ENCODE data around the gene SORCS2.

SORCS2 gene

DNA sequence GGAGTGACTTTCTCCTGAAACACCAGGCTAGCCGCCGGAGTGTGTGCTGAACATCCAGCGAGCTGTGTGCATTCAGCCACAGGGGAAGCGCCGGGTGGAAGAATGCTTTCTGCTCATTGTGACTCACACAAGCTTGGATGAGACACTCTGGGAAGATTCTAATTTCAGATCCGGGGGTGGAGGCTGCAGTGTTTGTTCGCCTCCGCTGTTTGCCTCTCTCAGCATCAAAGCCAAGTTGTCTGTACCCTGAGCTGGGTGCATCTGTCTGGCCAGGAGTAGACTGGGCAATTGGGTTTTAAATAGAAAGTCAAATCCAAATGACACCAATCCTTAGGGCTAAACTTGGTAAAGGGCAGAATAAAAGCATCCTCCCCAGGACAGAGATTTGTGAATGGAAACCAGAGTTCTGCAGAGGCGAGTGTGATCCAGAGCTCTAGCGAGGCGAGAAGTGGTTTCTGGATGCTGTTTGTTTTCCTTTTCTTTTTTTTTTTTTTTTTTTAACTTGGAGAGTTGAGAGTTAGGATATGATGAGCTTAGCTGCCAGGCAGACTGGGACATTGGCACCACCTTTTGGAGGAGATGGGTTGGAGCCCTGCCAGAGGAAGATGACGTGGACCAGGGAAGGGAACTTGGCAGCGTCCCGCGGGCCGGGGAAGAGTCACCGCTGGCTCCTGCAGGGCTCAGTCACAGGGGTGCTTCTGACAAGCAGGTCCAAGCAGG, 438.4 kb downstream of the SORCS2 start:
- no peak for DNase-seq

DNA sequence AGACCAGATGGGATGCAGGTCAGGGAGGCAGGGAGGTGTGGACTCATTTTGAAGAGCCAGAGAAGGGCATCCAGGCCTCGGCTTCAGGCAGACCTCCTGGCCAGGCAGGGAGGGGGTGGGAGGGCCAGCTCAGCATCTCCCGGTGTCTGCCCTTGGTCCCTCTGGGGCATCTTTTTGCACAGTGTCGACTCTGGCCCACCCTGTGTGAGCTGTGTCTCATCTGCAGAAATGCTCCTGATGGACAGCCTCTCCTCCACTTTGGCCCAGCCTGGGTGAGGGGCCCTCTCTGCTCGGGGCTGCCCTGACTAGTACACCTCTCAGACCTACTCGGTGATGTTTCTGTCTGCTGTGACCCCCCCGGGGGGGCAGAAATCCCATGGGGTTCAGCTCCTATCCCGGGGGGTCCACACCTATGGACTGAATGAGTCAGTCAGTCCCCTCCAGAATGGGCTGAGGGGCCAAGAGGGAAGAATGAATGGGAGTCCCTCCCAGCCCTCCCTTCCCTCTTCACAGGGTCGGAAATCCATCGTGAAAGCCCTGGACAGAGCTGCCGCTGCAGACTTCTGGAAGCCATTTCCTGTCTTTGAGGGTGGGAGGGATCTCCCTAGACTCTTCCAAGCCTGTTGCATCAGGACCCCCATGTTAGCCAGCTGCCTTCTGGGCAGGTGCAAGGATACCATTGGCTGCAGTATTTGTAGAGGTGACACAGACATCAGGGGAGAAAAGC, 439.1 kb downstream of the SORCS2 start:
- DNase-seq: no peak

DNA sequence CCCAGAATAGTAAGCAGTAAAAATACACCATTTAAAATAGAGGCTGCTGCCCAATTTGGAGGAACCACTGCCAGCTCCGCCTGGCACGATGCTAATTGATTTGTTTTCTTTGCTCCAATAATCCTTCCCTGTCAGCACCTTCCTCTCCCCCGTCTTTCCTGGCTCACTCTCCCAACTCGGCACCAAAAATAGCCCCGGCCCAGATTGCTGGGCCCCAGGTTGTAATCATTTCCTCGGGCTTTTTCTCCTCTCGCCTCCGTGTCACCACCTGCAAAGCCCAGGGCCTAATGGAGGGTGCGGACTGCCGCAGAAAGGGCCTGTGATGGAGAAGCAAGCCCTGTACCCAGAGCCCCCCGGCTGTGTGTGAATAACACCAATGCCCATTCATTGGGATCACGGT, 440.0 kb downstream of the SORCS2 start:
- no peak for DNase-seq

DNA sequence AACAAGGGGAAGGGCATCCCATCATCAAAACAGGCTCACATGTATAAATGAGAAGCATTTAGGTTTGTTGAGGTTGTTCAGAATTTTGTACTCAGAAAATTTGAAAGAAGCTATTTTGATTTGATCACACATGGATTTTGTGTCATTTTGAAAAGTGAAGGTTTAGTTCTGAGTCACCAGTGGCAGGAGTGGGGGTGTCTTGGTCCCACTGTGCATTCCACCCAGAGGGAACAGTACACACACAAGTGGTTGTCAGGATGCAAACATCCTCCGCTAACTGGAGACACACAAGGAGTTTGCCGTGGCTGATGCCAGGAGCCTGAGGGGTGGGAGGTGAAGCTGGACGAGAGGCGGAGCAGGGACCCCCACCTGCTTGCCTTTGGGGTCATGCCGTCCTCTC, 440.6 kb downstream of the SORCS2 start:
- no peak for DNase-seq

DNA sequence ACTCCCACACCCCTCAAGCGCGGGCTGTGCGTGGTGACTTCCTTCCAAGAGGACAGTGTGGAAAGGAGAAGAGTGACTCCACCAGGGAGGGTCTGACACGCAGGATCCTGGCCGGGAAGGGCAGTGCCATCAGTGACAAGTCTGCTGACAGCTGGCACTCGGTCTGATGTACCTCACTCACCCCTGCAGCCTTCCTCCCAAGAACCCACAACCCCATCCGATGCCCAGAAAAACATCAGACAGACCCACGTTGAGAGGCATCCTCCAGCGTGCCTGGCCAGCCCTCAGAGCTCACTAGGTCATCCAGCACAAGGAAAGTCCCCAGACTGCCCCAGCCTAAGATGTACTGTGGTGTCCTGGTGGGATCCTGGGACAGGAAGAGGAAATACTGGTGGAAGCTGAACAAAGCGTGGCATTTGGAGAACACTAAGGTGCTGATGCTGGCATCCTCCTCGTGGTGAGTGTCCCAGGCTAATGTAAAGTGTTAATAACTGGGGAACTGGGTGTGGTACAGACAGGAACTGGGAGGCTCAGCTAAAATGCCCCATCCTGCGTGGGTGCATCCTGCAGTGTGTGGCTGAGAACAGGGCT, 442.4 kb downstream of the SORCS2 start:
- DNase-seq: no peak

DNA sequence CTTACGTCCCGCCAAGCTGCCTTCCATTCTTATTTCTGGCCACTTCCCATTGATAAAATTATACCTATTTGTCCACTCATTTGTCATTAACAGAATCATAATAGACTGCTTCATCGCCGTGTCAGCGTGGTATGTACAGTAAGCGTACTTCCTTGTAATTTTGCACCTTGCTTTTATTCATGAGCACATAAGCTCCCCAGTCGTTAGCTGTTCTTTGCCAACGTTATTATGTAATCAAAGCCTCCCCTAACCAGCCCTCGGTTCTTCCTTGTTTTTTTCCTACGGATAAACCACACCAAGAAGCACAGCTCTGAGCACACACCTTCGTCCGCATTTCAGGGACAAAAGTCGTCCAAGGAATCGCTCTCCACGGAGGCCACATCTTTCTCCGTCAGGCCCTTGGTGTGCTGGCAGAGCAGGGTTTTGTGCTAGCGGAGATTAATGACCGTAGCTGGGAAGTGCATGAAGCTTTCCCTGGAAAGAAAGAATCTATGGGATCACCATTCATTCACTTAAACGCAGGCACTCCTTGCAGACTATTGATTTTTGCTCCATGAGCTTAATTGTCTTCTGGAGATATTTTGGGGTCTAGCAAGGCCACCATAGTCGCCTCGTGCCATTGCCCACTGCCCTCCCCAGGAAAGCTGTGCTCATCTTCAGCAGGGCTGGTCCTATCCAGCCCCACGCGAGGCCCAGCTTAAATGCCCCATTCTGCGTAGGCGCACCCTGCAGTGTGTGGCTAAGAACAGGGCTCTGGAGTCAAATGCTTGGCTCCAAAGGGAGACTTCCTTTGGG, 443.3 kb downstream of the SORCS2 start:
- no peak for DNase-seq

DNA sequence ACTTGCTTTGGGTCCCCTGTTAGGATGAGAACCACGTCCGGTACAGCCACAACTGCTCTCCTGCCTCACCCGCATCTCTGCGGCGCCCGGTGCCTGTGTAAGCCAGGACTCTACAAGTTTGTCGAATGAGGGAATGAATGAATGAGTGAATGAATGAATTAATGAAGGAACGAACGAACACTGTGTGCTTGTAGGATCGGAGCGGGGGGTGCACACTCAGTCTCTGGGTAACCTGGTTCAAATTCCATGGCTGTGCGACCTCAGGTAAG, 443.8 kb downstream of the SORCS2 start:
- no peak for DNase-seq

DNA sequence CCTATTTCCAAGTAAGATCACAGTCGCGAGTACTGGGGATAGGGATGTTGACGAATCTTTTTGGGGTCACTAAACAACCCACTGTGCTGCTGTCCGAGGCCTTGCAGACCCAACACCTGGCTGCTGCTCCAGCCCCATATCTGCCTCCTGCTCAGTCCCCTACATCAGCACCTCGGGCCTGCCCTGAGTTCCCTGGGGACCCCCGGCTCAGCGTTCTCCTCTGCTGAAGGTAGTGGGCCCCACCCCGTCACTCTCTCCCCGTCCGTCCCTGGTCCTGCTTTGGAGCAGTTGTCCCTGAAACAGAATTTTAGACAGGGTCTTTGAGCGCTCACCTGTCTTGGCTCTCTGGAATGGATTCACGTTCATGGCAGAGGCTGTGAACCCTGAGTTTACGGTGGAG, 444.8 kb downstream of the SORCS2 start:
- DNase-seq: no peak

DNA sequence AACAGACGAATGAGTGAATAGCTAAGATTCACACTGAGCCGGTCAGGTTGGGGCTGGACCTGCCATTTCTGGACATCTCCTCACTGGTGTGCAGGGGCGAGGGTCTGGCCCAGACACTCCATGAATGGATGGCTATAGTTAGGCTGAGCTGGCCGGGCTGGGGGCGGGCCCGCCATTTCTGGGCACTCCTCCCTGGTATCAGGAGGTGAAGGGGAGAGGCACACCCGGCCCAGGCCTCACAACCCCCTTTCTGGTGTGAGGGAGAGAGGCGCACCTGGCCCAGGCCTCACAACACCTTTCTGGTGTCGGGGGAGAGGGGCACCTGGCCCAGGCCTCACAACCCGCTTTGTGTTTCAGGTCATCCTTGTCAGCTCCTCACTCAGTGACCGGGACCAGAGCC, 445.6 kb downstream of the SORCS2 start:
- DNase-seq: no peak

DNA sequence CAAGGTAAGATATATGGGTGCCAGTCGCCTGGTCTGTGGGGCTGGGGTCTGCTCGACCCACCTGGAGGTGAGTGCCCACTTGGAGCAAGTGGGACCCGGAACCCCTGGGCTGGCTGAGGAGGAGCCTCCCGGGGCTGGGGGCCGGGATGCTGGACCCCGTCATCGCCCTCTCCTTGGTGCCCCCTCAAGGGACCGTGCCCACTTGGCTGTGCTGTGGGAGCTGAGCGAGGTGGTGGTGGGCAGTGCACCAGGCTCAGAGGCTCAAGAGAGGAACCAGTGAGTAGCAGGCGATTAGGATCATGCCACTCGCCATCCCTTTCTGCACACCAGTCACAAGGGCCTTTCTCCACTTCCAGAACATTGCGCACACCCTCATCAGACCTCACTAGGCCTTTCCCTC, 446.2 kb downstream of the SORCS2 start:
- DNase-seq: no peak

DNA sequence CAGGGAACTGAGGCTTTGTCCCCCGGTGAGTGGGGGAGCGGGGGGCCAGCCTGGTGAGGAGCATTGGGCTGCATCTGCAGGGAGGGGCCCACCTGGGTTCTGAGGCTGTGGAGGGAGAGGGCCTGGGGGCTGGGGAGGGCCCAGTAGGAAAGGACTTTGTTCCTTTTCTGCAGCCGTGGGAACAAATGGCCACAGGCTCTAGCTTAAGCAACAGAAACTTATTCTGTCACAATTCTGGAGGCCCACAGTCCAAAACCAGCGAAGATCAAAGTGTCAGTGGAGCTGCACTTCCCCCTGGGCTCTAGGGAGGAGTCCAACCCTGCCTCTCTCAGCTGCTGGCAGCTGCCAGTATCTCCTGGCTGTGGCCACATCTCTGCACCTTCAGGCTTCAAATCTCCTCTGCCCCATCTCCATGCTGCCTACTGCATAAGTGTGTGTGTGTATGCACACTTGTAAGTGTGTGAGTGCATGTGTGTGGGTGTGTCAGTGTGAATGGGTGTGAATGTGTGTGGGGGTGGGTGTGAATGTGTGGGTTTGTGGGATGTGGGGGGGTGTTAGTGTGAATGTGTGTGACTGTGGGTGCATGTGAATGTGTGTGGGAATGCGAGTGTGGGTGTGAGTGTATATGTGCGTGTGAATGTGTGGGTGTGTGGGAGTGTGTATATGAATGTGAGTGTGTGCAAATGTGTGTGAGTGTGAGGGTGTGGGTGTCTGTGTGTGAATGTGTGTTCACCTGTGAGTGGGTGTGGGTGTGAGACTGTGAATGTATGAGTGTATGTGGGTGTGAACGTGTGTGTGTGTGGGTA, 446.8 kb downstream of the SORCS2 start:
- DNase-seq: no peak

DNA sequence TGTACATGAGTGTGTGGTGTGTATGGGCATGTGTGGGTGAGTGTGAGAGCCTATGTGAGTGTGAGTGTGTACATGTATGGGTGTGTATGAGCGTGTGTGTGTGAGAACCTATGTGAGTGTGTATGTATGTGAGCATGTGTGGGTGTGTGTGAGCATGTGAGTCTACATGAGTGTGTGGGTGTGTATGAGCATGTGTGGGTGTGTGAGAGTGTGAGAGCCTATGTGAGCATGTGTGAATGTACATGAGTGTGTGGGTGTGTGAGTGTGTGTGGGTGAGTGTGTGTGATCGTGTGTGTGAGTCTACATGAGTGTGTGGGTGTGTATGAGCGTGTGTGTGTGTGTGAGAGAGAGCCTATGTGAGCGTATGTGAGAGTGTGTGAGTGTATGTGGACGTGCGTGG, 447.8 kb downstream of the SORCS2 start:
- no peak for DNase-seq

DNA sequence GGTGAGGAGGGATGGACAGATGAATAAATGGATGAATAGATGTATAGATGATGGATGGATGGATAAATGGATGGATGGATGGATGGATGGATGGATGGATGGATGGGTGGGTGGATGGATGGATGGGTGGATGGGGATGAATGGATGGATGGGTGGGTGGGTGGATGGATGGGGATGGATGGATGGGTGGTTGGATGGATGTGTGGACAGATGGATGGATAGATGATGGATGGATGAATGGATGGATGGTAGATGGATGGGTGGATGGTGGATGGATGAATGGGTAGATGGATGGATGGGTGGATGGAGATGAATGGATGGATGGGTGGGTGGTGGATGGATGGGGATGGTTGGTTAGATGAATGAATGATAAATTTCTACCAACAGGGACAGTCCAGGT, 449.4 kb downstream of the SORCS2 start:
- DNase-seq: no peak

DNA sequence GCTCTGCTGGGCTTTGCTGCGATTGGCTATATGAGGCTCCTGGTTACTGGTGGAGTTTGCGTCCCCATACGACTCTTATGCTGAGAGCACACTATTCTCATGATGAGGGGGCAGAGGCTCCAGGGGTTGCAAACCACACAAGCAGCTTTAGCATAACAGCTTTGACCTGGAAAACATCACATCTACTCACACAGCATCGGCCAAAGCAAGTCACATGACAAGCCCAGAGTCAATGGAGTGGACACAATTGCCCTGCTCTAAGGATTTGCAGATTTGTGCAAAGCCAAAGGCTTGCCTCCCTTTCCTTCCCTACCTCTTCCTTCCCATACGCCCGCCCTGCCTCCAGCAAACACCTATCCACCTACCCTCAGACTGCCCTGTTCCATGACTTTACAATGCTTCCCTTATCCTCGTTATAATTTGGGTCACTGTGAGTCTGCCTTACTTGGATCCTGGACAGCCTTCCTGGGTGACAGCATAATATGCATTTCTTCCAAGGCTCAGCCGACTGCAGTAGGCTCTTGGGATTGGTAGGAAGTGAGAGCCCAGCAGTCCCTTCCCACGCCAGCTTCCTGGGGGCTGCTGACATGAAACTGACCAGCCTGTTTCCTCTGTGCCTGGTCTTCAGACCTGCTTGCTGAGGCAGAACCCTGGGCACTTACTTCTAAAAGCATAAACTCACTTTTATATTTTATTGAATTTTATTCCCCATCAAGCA, 450.6 kb downstream of the SORCS2 start:
- no peak for DNase-seq

DNA sequence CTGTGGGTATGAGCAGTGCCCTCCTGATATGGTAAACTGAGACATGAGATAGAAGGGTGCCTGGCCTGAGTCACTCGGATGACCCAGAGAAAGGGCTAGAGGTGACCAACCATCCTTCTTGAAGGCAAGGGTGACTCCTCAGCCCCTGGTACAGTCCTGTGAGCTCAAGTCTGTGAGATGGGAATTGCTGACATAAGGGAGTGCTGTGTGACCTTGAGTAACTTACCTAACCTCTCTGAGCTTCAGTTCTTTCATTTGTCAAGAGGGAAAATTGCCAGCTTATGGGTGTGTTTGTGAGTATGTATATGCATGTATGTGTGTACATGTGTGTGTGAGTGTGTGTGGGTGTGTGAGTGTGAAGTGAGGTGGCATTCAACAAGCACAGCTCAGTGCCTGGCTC, 452.8 kb downstream of the SORCS2 start:
- DNase-seq: no peak

DNA sequence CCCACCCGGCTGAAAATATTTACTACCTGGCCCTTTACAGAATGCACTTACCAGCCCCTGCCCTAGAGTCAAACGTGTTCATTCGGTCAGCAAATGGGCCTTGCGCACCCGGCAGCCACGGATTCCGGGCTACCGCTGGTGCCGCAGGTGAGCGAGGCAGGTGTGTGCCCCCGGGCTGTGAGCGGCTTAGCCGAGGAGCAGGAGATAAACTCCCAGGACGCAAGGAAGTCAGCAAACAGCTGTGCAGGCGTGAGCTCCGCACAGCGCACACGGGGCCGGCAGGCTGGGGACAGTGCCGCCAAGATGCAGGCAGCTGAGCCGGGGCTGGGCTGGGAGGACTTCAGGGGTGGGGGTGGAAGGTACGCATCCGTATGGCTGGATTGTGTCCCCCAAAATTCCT, 453.6 kb downstream of the SORCS2 start:
- no peak for DNase-seq

DNA sequence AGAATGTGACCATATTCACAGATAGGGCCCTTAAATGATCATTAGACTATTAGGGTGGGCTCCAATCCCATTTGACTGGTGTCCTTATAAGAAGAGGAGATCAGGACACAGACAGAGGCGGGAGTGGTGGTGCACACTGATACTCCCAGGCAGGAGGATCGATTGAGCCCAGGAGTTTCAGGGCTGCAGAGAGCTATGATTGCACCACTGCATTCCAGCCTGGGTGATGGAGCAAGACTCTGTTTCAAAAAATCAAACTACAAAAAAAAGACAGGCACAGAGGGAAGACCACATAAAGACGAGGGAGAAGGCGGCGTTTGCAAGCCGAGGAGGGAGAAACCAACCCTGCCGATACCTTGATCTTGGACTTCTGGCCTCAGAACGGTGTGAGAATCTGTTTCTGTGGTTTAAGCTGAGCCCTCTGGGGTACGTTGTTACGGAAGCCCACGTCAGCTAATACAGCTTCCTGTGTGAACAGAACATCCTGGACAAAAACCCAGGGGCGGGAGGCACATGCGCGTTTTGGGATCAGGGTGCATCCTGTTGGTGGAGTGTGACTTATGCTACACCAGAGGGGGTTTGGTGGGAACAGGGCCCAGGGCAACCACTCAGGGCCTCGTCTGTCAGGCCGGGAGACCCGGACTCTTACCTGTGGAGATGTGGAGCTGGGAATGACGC, 454.2 kb downstream of the SORCS2 start:
- no peak for DNase-seq

DNA sequence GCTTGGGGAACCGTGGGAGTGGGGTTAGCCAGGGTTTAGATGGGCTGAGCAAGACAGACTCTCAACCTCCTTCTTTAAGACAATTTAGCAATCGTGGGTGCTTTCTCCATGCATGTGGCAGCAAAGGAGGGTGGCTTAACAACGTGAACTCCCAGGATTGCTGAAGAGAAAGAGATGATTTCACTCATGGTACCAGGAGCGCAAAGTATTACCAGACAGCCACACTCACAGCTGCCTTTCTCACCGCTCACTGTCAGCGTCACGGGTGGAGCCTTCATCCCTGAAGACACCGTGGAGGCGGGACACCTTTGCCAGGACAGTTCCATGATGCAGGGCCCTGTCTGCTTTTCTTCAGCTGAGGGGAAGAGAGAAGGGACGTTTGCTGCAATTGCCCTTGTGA, 454.8 kb downstream of the SORCS2 start:
- DNase-seq: no peak

DNA sequence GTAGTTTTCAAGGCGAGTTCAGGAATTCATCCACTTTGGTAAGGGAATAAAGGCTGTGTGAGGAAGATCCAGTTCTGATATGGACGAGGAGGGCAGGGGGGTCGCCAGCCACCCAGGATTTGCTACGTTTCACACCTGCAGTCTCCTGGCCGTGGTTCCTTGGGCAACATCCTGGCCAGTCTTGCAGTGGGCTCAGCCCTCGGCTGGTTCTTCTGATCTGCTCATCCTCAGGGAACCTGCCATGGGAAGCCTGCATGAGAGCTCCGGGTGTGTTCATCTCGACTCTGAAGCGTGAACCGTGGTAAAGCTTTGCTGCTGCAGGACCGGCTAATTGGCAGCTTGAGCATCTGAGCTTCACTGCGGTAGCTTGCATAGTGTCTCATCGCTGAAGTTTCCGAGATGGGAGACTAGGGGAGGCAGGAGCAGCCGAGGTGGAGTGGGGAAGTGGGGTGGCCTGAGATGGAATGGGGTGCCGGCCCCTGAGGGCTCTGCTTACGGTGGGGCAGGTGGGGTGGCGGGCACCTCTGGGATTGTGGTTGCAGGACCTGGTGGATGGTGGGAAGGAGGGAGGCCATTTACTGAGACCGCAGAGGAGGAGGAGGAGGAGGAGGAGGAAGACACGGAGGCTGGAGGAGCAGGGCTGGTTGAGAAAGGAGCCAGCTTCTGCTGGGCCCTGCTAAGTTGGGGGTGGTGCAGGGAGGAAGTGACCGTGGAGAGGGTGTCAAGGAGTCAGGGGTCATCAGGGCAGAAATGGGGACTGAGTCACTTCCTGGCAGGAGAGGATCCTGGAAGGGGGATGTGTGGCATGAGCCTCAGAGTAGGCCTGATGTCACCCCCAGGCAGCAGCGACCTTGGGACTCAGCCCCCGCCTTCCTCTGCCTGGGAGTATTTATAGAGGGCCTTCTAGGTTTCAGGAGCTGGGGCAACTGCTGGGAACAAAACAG, 455.5 kb downstream of the SORCS2 start:
- DNase-seq: no peak
